Skeletal muscle satellite cell (primary cell): ENCODE data around the gene NPHP4.

Experiments
- H3K27me3 ChIP-seq: 2 replicates; pipeline ENCODE4 v1.7.0; 2013; ENCODE audit warnings: low read length; ENCODE audit not compliant: control insufficient read depth, insufficient read depth
- H3K36me3 ChIP-seq: 2 replicates; pipeline ENCODE4 v1.7.0; 2013; ENCODE audit warnings: mild to moderate bottlenecking, control low read depth, low read length; ENCODE audit not compliant: insufficient read depth
- H3K4me1 ChIP-seq: 2 replicates; pipeline ENCODE4 v1.7.0; 2013; ENCODE audit warnings: low read length; ENCODE audit not compliant: control insufficient read depth, insufficient read depth
- H3K4me2 ChIP-seq: 2 replicates; pipeline ENCODE4 v1.7.0; 2013; ENCODE audit warnings: mild to moderate bottlenecking, low read length
- H3K4me3 ChIP-seq: 2 replicates; pipeline ENCODE4 v1.7.0; 2013; ENCODE audit warnings: low read length
- H3K9ac ChIP-seq: 2 replicates; pipeline ENCODE4 v1.7.0; 2013; ENCODE audit warnings: mild to moderate bottlenecking, low read depth, low read length, moderate library complexity
- H3K9me3 ChIP-seq: replicated peaks from 2 replicates; pipeline ENCODE4 v1.7.0; 2013; ENCODE audit warnings: mild to moderate bottlenecking, control low read depth, low read length

Gene NPHP4

DNA sequence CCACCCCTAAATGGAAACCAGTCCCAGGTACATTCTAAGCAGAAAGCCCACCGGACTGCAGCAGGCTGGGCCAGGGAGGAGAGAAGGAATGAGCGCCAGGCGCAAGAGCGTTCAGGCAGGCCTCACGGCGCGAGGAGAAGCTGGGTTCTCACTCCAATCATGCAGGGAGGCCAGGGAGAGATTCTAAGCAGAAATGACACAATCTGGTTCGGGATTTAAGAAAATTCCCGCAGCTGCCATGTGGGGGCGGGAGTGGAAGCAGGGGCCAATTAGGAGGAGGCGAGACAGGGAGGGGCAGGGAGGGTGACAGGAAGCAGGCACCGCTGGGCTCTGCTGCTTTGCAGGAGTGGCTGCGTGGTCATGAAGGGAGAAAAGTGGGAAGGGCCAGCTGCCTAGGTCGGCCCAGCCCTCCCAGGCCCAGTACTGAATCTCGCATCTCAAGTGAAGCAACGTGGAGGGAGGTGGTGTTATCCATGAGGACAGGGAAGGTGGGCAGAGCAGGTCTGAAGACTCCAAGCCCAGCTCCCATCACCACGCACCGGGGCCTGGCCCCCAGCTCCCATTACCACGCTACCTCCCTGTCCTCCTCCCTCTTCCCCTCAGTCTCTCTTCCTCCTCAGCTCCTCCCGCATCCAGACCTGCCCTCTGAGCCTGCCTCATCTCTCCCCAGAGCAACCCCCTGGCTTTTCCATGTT, 11.8 kb downstream of the NPHP4 start:
- no peaks in the 10 kb centered on the region for H3K27me3 ChIP-seq
- H3K4me2 ChIP-seq: peak overlapping the region; percentile 19
- no peak overlapping the region for H3K9ac ChIP-seq
- peaks cover 20% of the 10 kb centered on the region for H3K4me1 ChIP-seq
- no peaks in the 10 kb centered on the region for H3K9me3 ChIP-seq
- no peak overlapping the region for H3K4me3 ChIP-seq
- no peaks in the 10 kb centered on the region for H3K36me3 ChIP-seq

GRCh38 chr1:5979536-5980313, 12.5 kb downstream of the NPHP4 start:
- Histone ChIP-seq H3K36me3 (no peaks in the 10 kb centered on the region), H3K4me1 (peaks cover 20% of the 10 kb centered on the region), H3K9me3 (no peaks in the 10 kb centered on the region), H3K9ac (no peak overlapping the region), H3K4me3 (no peak overlapping the region), H3K27me3 (no peaks in the 10 kb centered on the region), H3K4me2 (peak overlapping the region; percentile 19)

DNA sequence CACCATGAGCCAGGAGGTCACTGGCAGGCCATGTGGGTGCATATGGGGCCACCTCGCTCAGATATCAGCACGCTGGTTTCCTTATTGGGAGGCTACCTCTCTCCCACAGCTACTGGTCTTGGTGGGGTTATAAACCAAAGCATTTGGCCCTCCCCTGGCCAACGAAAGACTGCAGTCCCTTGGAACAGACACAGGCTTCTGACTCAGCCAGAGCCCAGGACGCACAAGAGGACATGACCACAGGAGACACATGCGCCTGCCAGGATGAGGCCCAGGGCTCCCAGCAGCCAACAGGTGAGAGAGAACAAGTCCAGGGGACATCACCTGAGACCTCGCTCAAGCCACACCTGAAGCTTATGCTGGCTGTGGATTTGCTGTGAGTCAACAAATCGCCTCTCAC, 13.8 kb downstream of the NPHP4 start:
- H3K4me2 ChIP-seq: no peak overlapping the region
- H3K4me3 ChIP-seq: no peak overlapping the region
- H3K4me1 ChIP-seq: peaks cover 18% of the 10 kb centered on the region
- no peaks in the 10 kb centered on the region for H3K27me3 ChIP-seq
- H3K9ac ChIP-seq: no peak overlapping the region
- no peaks in the 10 kb centered on the region for H3K36me3 ChIP-seq
- no peaks in the 10 kb centered on the region for H3K9me3 ChIP-seq

- peaks cover 11% of the 10 kb centered on the region for H3K4me1 ChIP-seq
- no peak overlapping the region for H3K9ac ChIP-seq
- no peaks in the 10 kb centered on the region for H3K36me3 ChIP-seq
- no peaks in the 10 kb centered on the region for H3K9me3 ChIP-seq
- no peak overlapping the region for H3K4me2 ChIP-seq
- no peaks in the 10 kb centered on the region for H3K27me3 ChIP-seq
- H3K4me3 ChIP-seq: no peak overlapping the region
Measured at GRCh38 chr1:5977494-5978444, 14.5 kb downstream of the NPHP4 start.

DNA sequence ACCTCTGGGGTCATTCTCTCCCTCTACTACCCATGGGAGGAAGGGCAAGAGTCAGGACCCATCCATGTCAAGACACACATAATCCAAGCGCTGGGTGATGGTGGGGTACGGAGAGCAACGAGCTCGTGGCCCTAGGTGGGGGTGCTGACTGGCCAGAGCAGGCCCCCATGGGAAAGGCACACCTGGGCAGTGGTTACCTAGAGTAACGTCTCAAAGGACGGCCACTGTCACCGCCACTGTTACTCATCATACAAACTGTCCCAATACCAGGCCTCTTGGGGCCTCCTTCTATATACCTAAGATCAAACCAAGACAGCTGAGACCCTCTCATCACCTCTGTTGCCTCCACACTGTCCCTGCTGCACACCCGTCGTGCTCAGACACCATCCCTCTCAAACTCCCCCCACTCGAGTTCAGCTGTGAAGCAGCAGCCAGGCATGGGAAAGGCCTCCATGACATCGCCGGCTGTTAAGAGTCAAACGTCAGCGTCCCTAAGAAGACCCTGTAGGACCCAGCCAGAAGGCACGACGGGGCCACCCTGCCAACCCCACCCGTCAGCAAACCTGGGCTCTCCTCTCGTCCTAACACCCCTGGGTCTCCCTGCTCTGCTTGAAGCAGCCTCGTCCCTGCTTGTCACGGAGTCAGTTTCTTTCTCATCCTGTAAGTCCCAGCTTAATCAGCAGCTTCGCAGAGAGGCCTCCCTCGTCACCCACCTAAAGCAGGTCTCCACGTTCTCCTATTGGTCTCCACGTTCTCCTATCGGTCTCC, 15.3 kb downstream of the NPHP4 start:
- H3K27me3 ChIP-seq: no peaks in the 10 kb centered on the region
- no peaks in the 10 kb centered on the region for H3K36me3 ChIP-seq
- no peak overlapping the region for H3K4me3 ChIP-seq
- peaks cover 10% of the 10 kb centered on the region for H3K4me1 ChIP-seq
- H3K9ac ChIP-seq: no peak overlapping the region
- no peaks in the 10 kb centered on the region for H3K9me3 ChIP-seq
- no peak overlapping the region for H3K4me2 ChIP-seq

DNA sequence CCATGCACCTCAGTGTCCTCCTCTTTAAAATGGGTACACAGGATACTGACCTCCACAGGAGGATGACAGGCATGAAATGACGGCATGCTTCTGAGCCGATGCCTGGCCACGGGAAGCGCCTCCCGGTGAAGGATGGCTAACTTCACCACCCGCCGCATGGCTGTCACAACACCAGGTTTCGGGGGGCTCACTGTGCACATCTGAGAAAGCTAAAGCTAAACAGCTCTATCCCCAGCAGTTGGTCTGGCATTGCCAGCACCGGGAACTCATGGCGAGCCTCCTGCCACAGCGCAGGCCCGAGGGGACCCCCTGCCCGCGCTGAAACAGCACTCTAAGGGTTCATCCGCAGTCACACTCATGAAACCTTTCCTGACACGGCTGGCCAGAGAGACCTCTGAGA, 16.0 kb downstream of the NPHP4 start:
- no peak overlapping the region for H3K9ac ChIP-seq
- H3K36me3 ChIP-seq: no peaks in the 10 kb centered on the region
- no peaks in the 10 kb centered on the region for H3K27me3 ChIP-seq
- no peaks in the 10 kb centered on the region for H3K9me3 ChIP-seq
- H3K4me2 ChIP-seq: no peak overlapping the region
- no peak overlapping the region for H3K4me3 ChIP-seq
- peaks cover 10% of the 10 kb centered on the region for H3K4me1 ChIP-seq

DNA sequence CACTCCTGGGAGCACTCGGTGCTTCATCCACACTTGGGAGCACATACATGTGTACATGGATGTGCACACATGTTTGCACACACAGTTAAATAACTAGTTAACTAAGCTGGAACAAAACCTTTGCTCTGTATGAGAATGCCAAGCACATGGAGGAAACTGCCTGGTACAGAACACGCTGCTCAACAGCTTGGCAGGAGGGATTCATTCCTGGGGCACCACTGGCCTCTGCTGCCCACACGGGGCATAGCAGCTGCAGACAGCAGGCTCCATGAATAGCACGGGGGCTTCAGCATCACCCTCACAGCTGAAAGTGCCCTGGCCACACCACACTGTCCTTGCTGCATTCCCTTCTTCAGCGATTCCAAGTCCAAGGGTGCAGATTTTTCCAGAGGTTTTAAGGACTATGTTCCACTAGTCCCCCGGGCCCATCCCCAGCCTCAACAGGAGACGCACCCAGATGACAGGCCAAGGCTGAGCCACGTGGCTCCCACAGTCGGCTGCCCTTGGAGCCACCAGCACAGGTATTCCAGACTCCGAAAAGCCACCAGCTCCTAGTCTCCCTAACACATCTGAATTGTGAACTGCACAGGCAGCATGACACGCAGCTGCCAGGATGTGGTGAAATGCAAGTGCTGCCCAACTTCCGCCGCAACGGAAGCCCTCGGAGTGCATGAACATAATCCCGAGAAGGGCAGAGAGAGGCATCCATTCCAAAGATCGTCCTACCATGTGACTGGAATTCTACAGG, 16.9 kb downstream of the NPHP4 start:
- Histone ChIP-seq H3K27me3 (no peaks in the 10 kb centered on the region), H3K36me3 (no peaks in the 10 kb centered on the region), H3K9me3 (no peaks in the 10 kb centered on the region), H3K4me3 (no peak overlapping the region), H3K9ac (no peak overlapping the region), H3K4me2 (no peak overlapping the region), H3K4me1 (peaks cover 4% of the 10 kb centered on the region)

DNA sequence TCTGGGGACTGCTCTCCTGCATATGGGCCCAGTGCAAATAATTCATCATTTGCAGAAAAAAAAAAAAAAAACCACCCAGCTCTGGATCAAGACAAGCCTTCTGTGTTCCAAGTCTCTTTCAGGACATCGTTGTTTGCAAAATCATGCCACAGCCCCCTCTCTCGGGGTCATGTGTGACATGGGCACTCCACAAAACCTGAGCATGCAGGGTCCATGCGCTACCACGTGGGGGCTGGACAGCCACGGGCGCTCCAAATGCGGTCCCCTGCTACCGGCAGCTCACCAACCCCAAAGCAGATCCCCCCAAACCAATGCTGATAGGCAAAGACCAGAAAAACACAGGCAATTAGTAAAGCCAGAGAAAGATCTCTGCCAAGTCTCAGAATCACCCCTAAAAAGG, 17.6 kb downstream of the NPHP4 start:
- no peaks in the 10 kb centered on the region for H3K36me3 ChIP-seq
- no peak overlapping the region for H3K4me3 ChIP-seq
- no peaks in the 10 kb centered on the region for H3K27me3 ChIP-seq
- H3K4me1 ChIP-seq: no peaks in the 10 kb centered on the region
- H3K4me2 ChIP-seq: no peak overlapping the region
- H3K9me3 ChIP-seq: no peaks in the 10 kb centered on the region
- H3K9ac ChIP-seq: no peak overlapping the region

DNA sequence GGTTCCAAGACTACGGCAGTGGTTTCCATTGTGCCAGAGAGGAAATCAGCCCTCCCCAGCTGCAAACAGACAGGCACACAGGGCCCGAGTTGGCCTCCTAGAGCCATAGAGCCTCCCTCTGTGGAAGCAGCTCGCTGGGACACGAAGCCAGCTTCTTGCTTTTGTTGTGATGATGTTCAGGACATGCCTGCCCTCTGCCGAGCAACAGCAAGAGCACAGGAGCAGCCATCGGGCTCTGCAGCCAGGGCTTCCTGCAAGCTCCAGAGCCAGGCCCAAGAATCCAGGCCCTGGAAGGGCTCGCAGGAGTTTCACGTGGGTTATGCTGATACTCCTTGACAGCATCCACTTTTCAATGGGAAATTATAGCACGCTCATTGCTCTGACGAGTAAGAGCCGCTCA, 18.5 kb downstream of the NPHP4 start:
- no peak overlapping the region for H3K4me3 ChIP-seq
- no peaks in the 10 kb centered on the region for H3K27me3 ChIP-seq
- no peaks in the 10 kb centered on the region for H3K4me1 ChIP-seq
- H3K4me2 ChIP-seq: no peak overlapping the region
- no peak overlapping the region for H3K9ac ChIP-seq
- H3K36me3 ChIP-seq: no peaks in the 10 kb centered on the region
- H3K9me3 ChIP-seq: no peaks in the 10 kb centered on the region

DNA sequence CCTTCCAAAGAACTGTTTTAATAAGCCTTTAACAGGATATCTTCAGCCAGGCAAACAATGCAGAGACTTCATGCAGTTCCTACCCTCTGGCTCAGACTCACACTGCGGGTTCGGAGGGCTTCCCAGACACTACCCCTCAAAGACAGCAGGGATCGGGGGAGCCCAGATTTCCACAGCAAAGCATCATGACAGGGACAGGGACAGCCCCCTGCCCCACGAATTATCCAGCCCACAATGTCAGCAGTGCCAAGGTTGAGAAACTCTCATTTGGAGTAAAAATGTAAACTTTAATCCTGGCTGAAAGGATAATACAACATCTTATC, 20.1 kb downstream of the NPHP4 start:
- Histone ChIP-seq H3K27me3 (no peaks in the 10 kb centered on the region), H3K4me1 (no peaks in the 10 kb centered on the region), H3K9me3 (no peaks in the 10 kb centered on the region), H3K36me3 (peaks cover under 1% of the 10 kb centered on the region), H3K4me2 (no peak overlapping the region), H3K4me3 (no peak overlapping the region), H3K9ac (no peak overlapping the region)
